Measurements from ENCODE around the gene CHRND. TPM values are rescaled to one million over a fixed set of nuclear protein-coding genes. Genes with fewer than 3 reads are reported as not detected.

CHRND gene
- polyA plus RNA-seq, 1 donor from 2014 or later = not detected

DNA sequence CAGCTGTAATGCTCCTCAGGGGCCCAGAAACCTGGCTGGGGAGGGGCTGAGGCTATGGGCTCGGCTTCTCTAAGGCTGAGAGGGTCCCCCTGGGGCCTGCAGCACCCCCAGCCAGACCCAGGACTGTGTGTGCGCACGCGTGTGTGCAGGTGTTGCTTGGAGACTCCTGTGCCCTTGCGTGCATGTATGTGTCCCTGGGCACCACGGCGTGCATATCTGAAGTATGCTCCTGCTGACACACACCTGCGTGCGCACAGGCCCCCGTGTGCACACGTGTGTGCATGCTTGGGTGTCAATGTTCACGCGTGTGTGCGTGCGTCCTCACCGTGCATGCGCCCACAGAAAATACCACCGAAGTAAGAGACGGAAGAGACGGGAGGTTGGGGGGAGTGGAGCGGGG, 23.4 kb upstream of the CHRND start:
- Histone ChIP-seq H3K4me3 (ENCODE audit: low read length) (peak overlapping the region; percentile 64), H4K20me1 (ENCODE audit: insufficient read depth) (no peaks in the 10 kb centered on the region), H3K9me2 (ENCODE audit: insufficient read depth, low read length) (no peaks in the 10 kb centered on the region), H3K27me3 (ENCODE audit: insufficient read depth, low read depth, low read length) (peaks cover 10% of the 10 kb centered on the region), H2AFZ (ENCODE audit: low read depth, low read length) (peak overlapping the region; percentile 40), H3K4me2 (ENCODE audit: low read length) (peak overlapping the region; percentile 62), H3K9me3 (ENCODE audit: low read length) (no peaks in the 10 kb centered on the region), H3K36me3 (ENCODE audit: insufficient read depth, low read length) (no peaks in the 10 kb centered on the region), H3K79me2 (replicated peaks; ENCODE audit: insufficient read depth, low read length) (no peaks in the 10 kb centered on the region), H3F3A (ENCODE audit: insufficient read depth, low read length, poor library complexity, severe bottlenecking) (peaks cover 5% of the 10 kb centered on the region), H3K9ac (ENCODE audit: low read length) (peak overlapping the region; percentile 73), H3K27ac (ENCODE audit: low read length) (peak overlapping the region; percentile 88)
- TF ChIP-seq, protein P1, sequence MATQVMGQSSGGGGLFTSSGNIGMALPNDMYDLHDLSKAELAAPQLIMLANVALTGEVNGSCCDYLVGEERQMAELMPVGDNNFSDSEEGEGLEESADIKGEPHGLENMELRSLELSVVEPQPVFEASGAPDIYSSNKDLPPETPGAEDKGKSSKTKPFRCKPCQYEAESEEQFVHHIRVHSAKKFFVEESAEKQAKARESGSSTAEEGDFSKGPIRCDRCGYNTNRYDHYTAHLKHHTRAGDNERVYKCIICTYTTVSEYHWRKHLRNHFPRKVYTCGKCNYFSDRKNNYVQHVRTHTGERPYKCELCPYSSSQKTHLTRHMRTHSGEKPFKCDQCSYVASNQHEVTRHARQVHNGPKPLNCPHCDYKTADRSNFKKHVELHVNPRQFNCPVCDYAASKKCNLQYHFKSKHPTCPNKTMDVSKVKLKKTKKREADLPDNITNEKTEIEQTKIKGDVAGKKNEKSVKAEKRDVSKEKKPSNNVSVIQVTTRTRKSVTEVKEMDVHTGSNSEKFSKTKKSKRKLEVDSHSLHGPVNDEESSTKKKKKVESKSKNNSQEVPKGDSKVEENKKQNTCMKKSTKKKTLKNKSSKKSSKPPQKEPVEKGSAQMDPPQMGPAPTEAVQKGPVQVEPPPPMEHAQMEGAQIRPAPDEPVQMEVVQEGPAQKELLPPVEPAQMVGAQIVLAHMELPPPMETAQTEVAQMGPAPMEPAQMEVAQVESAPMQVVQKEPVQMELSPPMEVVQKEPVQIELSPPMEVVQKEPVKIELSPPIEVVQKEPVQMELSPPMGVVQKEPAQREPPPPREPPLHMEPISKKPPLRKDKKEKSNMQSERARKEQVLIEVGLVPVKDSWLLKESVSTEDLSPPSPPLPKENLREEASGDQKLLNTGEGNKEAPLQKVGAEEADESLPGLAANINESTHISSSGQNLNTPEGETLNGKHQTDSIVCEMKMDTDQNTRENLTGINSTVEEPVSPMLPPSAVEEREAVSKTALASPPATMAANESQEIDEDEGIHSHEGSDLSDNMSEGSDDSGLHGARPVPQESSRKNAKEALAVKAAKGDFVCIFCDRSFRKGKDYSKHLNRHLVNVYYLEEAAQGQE (IDR thresholded peaks at IDR 0.05; ENCODE audit: borderline replicate concordance) = peak; percentile 47
- TF ChIP-seq MXI1 (conservative IDR thresholded peaks at IDR 0.05; ENCODE audit: poor library complexity, severe bottlenecking) = peak; percentile 27
- TF ChIP-seq RAD21 (conservative IDR thresholded peaks at IDR 0.05) = no peak
- no peak for TF ChIP-seq SMC3 (conservative IDR thresholded peaks at IDR 0.05; ENCODE audit: poor library complexity)

DNA sequence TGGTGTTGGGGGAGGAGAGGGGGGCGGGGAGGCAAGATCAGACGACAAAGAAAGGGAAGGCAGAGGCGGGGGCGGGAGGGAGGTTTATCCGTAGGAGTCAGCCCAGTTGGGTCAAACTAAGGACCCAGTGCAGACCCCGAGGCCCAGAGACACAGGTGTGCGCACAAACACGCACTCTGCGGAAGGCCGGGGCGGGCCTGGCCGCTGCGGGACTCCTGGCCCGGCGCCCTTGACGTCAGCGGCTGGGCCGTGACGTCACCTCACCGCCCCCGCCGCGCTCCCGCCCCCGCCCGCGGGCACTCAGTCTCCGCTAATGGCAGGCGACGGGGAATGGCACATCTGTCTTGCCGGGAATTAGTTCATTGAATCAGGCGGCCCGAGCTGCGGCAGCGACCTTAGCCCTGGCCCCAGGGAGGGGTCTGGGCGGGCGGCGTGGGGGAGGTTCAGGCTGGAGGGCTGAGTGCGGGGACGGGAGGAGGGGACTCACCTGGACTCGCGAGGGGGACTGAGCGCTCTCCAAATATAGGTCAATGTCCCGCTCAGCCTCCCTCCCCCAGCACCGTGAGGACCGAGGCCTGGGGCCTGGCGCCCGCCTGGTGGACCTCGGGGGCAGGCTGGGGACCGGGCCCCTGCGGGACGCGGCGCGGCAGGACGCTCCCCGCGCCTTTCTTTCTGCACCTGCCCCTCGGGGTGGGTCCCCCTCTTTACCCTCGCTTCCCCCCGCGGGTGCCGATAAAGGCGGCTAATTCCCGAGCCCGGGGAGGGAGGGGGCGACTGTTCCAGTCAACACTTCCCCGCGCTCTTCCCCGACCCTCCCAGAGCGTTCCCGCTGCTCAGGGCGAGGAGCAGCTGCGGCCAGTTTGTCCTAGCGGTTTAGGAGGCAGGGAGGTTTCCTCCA, 22.8 kb upstream of the CHRND start:
- Histone ChIP-seq H3K27me3 (ENCODE audit: insufficient read depth, low read depth, low read length) (peaks cover 10% of the 10 kb centered on the region), H2AFZ (ENCODE audit: low read depth, low read length) (no peak overlapping the region), H3K79me2 (replicated peaks; ENCODE audit: insufficient read depth, low read length) (no peaks in the 10 kb centered on the region), H3K9ac (ENCODE audit: low read length) (peak overlapping the region; percentile 73), H3K27ac (ENCODE audit: low read length) (peak overlapping the region; percentile 88), H3K4me2 (ENCODE audit: low read length) (no peak overlapping the region), H4K20me1 (ENCODE audit: insufficient read depth) (no peaks in the 10 kb centered on the region), H3K9me2 (ENCODE audit: insufficient read depth, low read length) (no peaks in the 10 kb centered on the region), H3F3A (ENCODE audit: insufficient read depth, low read length, poor library complexity, severe bottlenecking) (peaks cover 5% of the 10 kb centered on the region), H3K36me3 (ENCODE audit: insufficient read depth, low read length) (no peaks in the 10 kb centered on the region), H3K4me3 (ENCODE audit: low read length) (peak overlapping the region; percentile 64), H3K9me3 (ENCODE audit: low read length) (no peaks in the 10 kb centered on the region)
- TF ChIP-seq SMC3 (conservative IDR thresholded peaks at IDR 0.05; ENCODE audit: poor library complexity) = no peak
- TF ChIP-seq, protein P1 (IDR thresholded peaks at IDR 0.05; ENCODE audit: borderline replicate concordance) = peak; percentile 22
- peak; percentile 56 for TF ChIP-seq POLR2AphosphoS5 (IDR thresholded peaks at IDR 0.05)
- TF ChIP-seq TAF1 (IDR thresholded peaks at IDR 0.05; ENCODE audit: low read depth) = no peak
- TF ChIP-seq MXI1 (conservative IDR thresholded peaks at IDR 0.05; ENCODE audit: poor library complexity, severe bottlenecking) = peak; percentile 8

Measured in neural cell (in vitro differentiated cells).